ENCODE results near the gene GALNT2.

Gene GALNT2

DNA sequence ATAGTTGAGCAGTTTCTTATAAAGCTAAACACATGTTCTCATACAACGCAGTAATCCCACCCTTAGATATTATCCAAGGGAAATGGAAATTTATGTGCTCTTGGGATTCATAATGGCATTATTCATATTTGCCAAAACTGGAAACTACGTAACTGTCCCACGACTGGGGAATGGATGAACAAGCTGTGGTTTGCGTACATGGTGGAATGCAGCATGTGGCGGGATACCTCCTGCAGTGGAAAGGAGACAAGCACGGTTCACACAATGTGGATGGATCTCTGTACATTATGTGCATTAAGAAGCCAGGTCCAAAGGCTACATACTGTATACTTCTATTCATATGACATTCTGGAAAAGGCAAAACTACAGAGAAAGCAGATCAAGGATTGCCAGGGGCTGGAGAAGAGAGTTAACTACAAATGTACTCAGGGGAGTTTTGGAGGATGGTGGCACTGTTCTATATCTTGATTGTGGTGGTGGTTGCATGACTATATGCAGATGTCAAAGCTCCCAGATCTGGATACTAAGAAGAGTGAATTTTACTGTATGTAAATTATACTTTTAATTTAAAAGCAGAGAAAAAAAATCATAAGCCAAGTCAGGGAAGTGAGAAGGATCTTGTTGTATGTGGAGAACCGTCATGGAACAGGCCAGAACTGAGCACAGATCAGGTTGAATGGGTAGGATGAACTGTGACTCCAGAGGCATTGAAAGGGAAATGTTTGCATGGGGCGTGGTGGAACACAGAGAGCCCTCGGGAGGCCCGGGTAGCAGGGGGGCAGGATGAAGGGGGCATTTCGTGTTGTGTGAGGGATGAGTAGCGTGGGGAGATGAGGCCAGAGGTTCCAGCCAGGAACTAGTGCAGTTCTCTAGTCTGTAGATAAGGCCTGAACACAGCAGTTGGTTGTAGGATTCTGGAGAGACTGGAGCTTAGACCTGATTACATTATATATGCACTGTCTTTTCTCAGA is 90.7 kb downstream of the GALNT2 start:
- H2AFZ ChIP-seq (ENCODE audit: low read depth, low read length): no peak overlapping the region
- no peak overlapping the region for H3K4me3 ChIP-seq (ENCODE audit: low read depth in 1 of 2, low read length in 2 of 2)
- peaks cover 56% of the 10 kb centered on the region for H3K4me1 ChIP-seq (ENCODE audit: insufficient read depth, low read length)
- H3K27me3 ChIP-seq (ENCODE audit: insufficient read depth, low read length, poor library complexity): no peaks in the 10 kb centered on the region
- DNase-seq: no peak
- H3K27ac ChIP-seq (ENCODE audit: low read length): peak overlapping the region; percentile 46
- peaks cover 64% of the 10 kb centered on the region for H3K36me3 ChIP-seq (ENCODE audit: insufficient read depth, low read length)
- TF ChIP-seq EZH2 (IDR thresholded peaks at IDR 0.05; ENCODE audit: borderline replicate concordance, low read depth, low read length, severe bottlenecking): no peak
- TF ChIP-seq, protein P1, sequence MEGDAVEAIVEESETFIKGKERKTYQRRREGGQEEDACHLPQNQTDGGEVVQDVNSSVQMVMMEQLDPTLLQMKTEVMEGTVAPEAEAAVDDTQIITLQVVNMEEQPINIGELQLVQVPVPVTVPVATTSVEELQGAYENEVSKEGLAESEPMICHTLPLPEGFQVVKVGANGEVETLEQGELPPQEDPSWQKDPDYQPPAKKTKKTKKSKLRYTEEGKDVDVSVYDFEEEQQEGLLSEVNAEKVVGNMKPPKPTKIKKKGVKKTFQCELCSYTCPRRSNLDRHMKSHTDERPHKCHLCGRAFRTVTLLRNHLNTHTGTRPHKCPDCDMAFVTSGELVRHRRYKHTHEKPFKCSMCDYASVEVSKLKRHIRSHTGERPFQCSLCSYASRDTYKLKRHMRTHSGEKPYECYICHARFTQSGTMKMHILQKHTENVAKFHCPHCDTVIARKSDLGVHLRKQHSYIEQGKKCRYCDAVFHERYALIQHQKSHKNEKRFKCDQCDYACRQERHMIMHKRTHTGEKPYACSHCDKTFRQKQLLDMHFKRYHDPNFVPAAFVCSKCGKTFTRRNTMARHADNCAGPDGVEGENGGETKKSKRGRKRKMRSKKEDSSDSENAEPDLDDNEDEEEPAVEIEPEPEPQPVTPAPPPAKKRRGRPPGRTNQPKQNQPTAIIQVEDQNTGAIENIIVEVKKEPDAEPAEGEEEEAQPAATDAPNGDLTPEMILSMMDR (IDR thresholded peaks at IDR 0.05; ENCODE audit: borderline replicate concordance, extremely low read depth, low read length, poor library complexity, severe bottlenecking): no peak
- peaks cover 100% of the 10 kb centered on the region for H3K79me2 ChIP-seq (ENCODE audit: insufficient read depth, low read length)
- no peak overlapping the region for H3K9ac ChIP-seq (ENCODE audit: low read depth, low read length)
- H4K20me1 ChIP-seq (ENCODE audit: insufficient read depth, low read length): peaks cover 100% of the 10 kb centered on the region
- no peak for ATAC-seq (ENCODE audit: insufficient read depth, low read depth)
- H3K9me3 ChIP-seq (ENCODE audit: insufficient read depth, low read length, severe bottlenecking): no peaks in the 10 kb centered on the region
- H3K4me2 ChIP-seq (ENCODE audit: insufficient read depth, low read length): no peak overlapping the region

DNA sequence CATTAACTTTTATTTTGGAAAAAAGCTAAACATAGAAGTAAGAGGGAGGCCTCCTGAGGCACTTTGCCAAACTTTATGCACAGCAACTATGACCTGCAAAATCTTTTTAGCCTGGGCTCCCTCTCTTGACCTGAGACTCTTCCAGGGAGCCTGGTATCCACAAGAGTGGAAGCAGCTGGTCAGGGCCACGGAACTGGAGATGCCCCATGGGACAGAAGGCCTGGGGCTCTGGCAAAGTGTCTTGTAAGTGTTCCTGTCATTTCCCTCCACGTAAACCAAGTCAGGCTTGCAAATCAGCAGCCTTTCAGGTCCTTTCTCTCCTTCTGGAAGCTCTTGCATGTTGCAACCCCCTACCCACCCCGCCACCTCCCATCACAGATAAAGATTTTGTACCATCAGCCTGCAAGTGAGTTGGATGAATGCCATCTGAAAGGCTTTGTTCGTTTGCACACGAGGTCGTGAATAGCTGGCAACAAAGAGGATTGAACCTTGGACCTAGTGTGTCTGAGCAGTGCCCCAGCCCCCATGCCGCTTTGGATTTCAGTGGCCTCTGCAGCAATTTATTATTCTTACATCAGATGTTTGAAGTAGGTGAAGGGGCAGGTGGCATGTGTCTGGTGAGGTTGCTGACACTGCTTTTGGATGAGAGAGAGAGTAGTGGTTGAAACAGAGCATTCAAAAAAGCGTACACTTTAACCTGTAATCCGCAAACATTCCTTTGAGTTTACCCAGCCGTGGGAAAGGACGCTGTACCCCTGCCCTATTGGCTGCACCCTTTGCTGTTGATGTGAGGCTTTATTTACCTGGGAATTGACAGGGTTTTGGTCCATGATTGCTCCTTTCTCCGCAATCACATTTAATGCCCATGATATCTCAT is 91.6 kb downstream of the GALNT2 start:
- no peak overlapping the region for H3K4me2 ChIP-seq (ENCODE audit: insufficient read depth, low read length)
- H3K27ac ChIP-seq (ENCODE audit: low read length): peak overlapping the region; percentile 46; the same call in 1 of the 2 replicates
- peaks cover 72% of the 10 kb centered on the region for H3K36me3 ChIP-seq (ENCODE audit: insufficient read depth, low read length)
- DNase-seq (no peak), ATAC-seq (ENCODE audit: insufficient read depth, low read depth) (no peak)
- H4K20me1 ChIP-seq (ENCODE audit: insufficient read depth, low read length): peaks cover 100% of the 10 kb centered on the region
- no peaks in the 10 kb centered on the region for H3K9me3 ChIP-seq (ENCODE audit: insufficient read depth, low read length, severe bottlenecking)
- H3K27me3 ChIP-seq (ENCODE audit: insufficient read depth, low read length, poor library complexity): no peaks in the 10 kb centered on the region
- no peak overlapping the region for H2AFZ ChIP-seq (ENCODE audit: low read depth, low read length)
- no peak for TF ChIP-seq EZH2 (IDR thresholded peaks at IDR 0.05; ENCODE audit: borderline replicate concordance, low read depth, low read length, severe bottlenecking)
- TF ChIP-seq, protein P1 (IDR thresholded peaks at IDR 0.05; ENCODE audit: borderline replicate concordance, extremely low read depth, low read length, poor library complexity, severe bottlenecking): no peak
- peaks cover 56% of the 10 kb centered on the region for H3K4me1 ChIP-seq (ENCODE audit: insufficient read depth, low read length)
- H3K4me3 ChIP-seq (ENCODE audit: low read depth in 1 of 2, low read length in 2 of 2): no peak overlapping the region
- H3K9ac ChIP-seq (ENCODE audit: low read depth, low read length): no peak overlapping the region
- H3K79me2 ChIP-seq (ENCODE audit: insufficient read depth, low read length): peaks cover 100% of the 10 kb centered on the region

DNA sequence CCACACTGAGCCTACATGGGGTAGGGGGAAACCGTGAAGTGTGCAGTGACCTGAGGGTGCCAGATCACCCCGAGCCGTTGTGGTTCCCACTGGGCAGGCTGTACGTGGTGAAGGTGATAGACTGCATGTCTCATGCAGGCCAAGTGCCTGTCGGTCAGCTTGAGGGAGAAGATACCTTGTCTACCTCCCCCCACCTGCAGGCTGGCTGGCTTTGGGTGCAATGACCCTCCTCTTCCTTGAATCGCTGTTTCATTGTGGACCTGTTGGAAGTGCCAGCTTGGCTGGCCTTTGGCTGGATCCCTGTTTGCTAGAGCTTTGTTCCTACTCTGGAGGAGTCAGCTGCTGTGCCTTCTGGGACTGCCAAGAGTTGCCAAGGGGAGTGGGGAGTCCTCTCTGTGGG is 92.5 kb downstream of the GALNT2 start:
- H3K36me3 ChIP-seq (ENCODE audit: insufficient read depth, low read length): peaks cover 73% of the 10 kb centered on the region
- no peak overlapping the region for H3K4me3 ChIP-seq (ENCODE audit: low read depth in 1 of 2, low read length in 2 of 2)
- H4K20me1 ChIP-seq (ENCODE audit: insufficient read depth, low read length): peaks cover 97% of the 10 kb centered on the region
- DNase-seq (no peak), ATAC-seq (ENCODE audit: insufficient read depth, low read depth) (no peak)
- TF ChIP-seq, protein P1 (IDR thresholded peaks at IDR 0.05; ENCODE audit: borderline replicate concordance, extremely low read depth, low read length, poor library complexity, severe bottlenecking): no peak
- TF ChIP-seq EZH2 (IDR thresholded peaks at IDR 0.05; ENCODE audit: borderline replicate concordance, low read depth, low read length, severe bottlenecking): no peak
- no peak overlapping the region for H3K4me2 ChIP-seq (ENCODE audit: insufficient read depth, low read length)
- H3K27me3 ChIP-seq (ENCODE audit: insufficient read depth, low read length, poor library complexity): no peaks in the 10 kb centered on the region
- no peaks in the 10 kb centered on the region for H3K9me3 ChIP-seq (ENCODE audit: insufficient read depth, low read length, severe bottlenecking)
- no peak overlapping the region for H3K9ac ChIP-seq (ENCODE audit: low read depth, low read length)
- H3K4me1 ChIP-seq (ENCODE audit: insufficient read depth, low read length): peaks cover 52% of the 10 kb centered on the region
- H3K79me2 ChIP-seq (ENCODE audit: insufficient read depth, low read length): peaks cover 99% of the 10 kb centered on the region
- no peak overlapping the region for H2AFZ ChIP-seq (ENCODE audit: low read depth, low read length)
- H3K27ac ChIP-seq (ENCODE audit: low read length): peak overlapping the region; percentile 53

Measured in DND-41 (cell line).